Keratinocyte (primary cell): ENCODE results near the gene CNPY1. TPM values are rescaled to one million over a fixed set of nuclear protein-coding genes. Genes with fewer than 3 reads are reported as not detected.

Source experiments
- DNase-seq: peaks from one replicate; pipeline ENCODE4 v3.0.0-alpha.2; 2011; ENCODE audit warnings: low read depth, missing footprints, low spot score
- FAIRE-seq: peaks from 2 replicates; lab custom pipeline; 2011; peaks lifted over from hg19 to GRCh38; lab: Jason Lieb, UNC
- H2AFZ ChIP-seq: 2 replicates; pipeline ENCODE4 v1.6.0; 2012; ENCODE audit warnings: low read length, control low read depth, inconsistent platforms; ENCODE audit not compliant: control insufficient read depth
- H3K27ac ChIP-seq: 2 replicates; pipeline ENCODE4 v1.5.1; 2011; ENCODE audit warnings: low read length; ENCODE audit not compliant: control insufficient read depth, insufficient read depth
- H3K27me3 ChIP-seq: 3 replicates; pipeline ENCODE4 v1.6.0; 2011; ENCODE audit warnings: low read length; ENCODE audit not compliant: control insufficient read depth, insufficient read depth; ENCODE audit errors: extremely low read depth
- H3K36me3 ChIP-seq, 2 experiments: 2 replicates in 1 of 2; 3 replicates in 1 of 2; pipeline ENCODE4 v1.5.1; 2011; ENCODE audit warnings: low read length in 2 of 2, mild to moderate bottlenecking in 1 of 2; ENCODE audit not compliant: control insufficient read depth in 2 of 2, insufficient read depth in 2 of 2; ENCODE audit errors: extremely low read depth in 1 of 2
- H3K4me1 ChIP-seq: 3 replicates; pipeline ENCODE4 v1.5.1; 2011; ENCODE audit warnings: low read length; ENCODE audit not compliant: control insufficient read depth, insufficient read depth; ENCODE audit errors: extremely low read depth
- H3K4me2 ChIP-seq: 3 replicates; pipeline ENCODE4 v1.6.0; 2011; ENCODE audit warnings: low read depth, low read length; ENCODE audit not compliant: control insufficient read depth, insufficient read depth; ENCODE audit errors: extremely low read depth
- H3K4me3 ChIP-seq, 3 experiments: fragments of 200-600 bp in 1 of 3; sonication (generic) in 1 of 3; 2 replicates in 2 of 3; 3 replicates in 1 of 3; pipeline ENCODE4 v1.5.1; 2011 to 2016; ENCODE audit warnings: low read length in 3 of 3, mild to moderate bottlenecking in 3 of 3, control low read depth in 2 of 3, inconsistent platforms in 1 of 3, low read depth in 1 of 3, mixed read lengths in 1 of 3, mixed run types in 1 of 3, moderate library complexity in 1 of 3; ENCODE audit not compliant: control insufficient read depth in 2 of 3, insufficient read depth in 2 of 3; ENCODE audit errors: extremely low read depth in 1 of 3
- H3K79me2 ChIP-seq: 2 replicates; pipeline ENCODE4 v1.6.0; 2012; ENCODE audit warnings: low read length; ENCODE audit not compliant: control insufficient read depth, insufficient read depth
- H3K9ac ChIP-seq: 3 replicates; pipeline ENCODE4 v1.6.0; 2011; ENCODE audit warnings: low read length; ENCODE audit not compliant: control insufficient read depth, insufficient read depth; ENCODE audit errors: extremely low read depth
- H3K9me1 ChIP-seq: 3 replicates; pipeline ENCODE4 v1.6.0; 2011; ENCODE audit warnings: low read length; ENCODE audit not compliant: control insufficient read depth, insufficient read depth; ENCODE audit errors: extremely low read depth
- H3K9me3 ChIP-seq: 2 replicates; pipeline ENCODE4 v1.5.1; 2012; ENCODE audit warnings: low read depth, low read length; ENCODE audit not compliant: control insufficient read depth
- H4K20me1 ChIP-seq: 3 replicates; pipeline ENCODE4 v1.6.0; 2011; ENCODE audit warnings: low read length; ENCODE audit not compliant: control insufficient read depth, insufficient read depth; ENCODE audit errors: extremely low read depth
- EZH2 ChIP-seq: IDR thresholded peaks from one replicate; pipeline ENCODE4 v1.6.1; 2012; ENCODE audit warnings: inconsistent platforms, mild to moderate bottlenecking, low read length, moderate library complexity
- dilution Hi-C: fragments of 300-500 bp; cut with MboI; formaldehyde crosslinking; loops from one replicate; pipeline ENCODE4 v1.7.0; 2020; ENCODE audit warnings: low sequenced_read_pairs; ENCODE audit not compliant: extremely low pct_ligation_motif_present
- polyA plus RNA-seq, 5 experiments: library from polyadenylated mRNA; depleted of rRNA in 3 of 5; stranded (reverse) in 3 of 5; stranded (forward) in 1 of 5; unstranded in 1 of 5; fragments of >200 nt; gene quantifications; 1 replicate in 1 of 5; 2 replicates in 3 of 5; 3 replicates in 1 of 5; pipeline versions ENCODE4 v1.2.1 to v1.2.3, GENCODE V29; 2011 to 2012; ENCODE audit warnings: missing spikeins in 2 of 5, low read depth in 1 of 5, low replicate concordance in 1 of 5
- TF ChIP-seq, protein P1 (sequence below), 3 experiments: IDR thresholded peaks in 1 of 3; conservative IDR thresholded peaks in 1 of 3; optimal IDR thresholded peaks in 1 of 3; 2 replicates in 2 of 3; 3 replicates in 1 of 3; pipeline versions ENCODE3 to v1.5.1; 2011; ENCODE audit warnings: low read length in 3 of 3, mild to moderate bottlenecking in 3 of 3, moderate library complexity in 2 of 3, control low read depth in 1 of 3, inconsistent platforms in 1 of 3; ENCODE audit not compliant: insufficient read depth in 2 of 3; ENCODE audit errors: extremely low read depth in 1 of 3

CNPY1 gene
- polyA plus RNA-seq, 1 donor (not counting 4 experiments of a cell fraction or from before 2014, with no cell fraction given) = not detected

DNA sequence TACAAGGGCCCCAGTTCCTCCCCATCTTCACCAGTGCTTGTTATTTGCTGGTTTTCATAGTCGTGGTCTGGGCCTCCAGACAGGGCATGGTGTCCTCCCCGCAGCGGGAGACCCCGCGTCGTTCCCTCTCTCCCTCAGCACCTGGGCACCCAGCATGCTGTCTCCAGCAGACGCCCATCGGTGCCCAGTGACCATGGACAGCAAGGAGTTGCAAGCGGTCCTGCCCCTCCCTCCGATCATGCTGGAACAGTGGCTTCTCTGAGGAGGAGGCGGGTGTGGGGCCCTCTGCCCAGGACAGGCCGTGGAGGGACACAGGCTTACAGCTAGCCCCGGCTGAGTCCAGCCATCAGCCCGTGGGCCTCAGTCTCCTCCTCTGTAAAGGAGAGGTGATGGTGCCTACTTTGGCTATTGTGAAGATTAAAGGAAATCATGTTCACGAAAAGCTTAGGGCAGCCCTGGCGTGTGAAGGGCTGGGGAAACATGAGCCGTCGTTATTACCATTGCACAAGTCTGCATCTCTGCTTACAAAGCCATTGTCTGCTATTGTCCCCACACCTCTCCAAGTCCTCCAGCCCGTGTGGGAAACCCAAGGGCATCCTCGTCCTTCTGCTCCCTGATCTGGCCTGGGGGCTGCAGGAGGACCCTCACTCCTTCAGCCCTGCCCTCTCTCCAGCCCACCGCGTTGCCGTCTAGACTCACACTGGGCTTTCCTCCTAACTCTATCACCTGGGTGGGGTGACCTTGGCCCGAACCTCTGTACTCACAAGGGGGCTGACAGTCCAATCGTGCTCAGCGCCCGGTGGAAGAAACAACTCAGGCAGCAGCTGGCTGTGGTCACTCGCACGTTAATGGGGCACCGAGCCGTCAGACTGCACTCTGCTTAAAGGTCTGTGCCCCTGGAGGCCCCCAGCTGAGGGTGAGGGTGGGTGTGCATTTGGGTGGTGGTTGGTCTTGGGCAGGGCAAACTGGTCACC, 58.6 kb downstream of the CNPY1 start:
- no peaks in the 10 kb centered on the region for H3K36me3 ChIP-seq
- no peak overlapping the region for H3K9ac ChIP-seq
- dilution Hi-C loops = no loop called here
- peaks cover 3% of the 10 kb centered on the region for H3K4me1 ChIP-seq
- H4K20me1 ChIP-seq = no peaks in the 10 kb centered on the region
- no peaks in the 10 kb centered on the region for H3K9me3 ChIP-seq
- no peak overlapping the region for H3K4me3 ChIP-seq
- peaks cover 16% of the 10 kb centered on the region for H3K27me3 ChIP-seq
- FAIRE-seq (no peak), DNase-seq (no peak)
- H3K79me2 ChIP-seq = no peaks in the 10 kb centered on the region
- H3K9me1 ChIP-seq = no peaks in the 10 kb centered on the region
- H2AFZ ChIP-seq = no peak overlapping the region
- no peak for TF ChIP-seq EZH2
- TF ChIP-seq, protein P1, sequence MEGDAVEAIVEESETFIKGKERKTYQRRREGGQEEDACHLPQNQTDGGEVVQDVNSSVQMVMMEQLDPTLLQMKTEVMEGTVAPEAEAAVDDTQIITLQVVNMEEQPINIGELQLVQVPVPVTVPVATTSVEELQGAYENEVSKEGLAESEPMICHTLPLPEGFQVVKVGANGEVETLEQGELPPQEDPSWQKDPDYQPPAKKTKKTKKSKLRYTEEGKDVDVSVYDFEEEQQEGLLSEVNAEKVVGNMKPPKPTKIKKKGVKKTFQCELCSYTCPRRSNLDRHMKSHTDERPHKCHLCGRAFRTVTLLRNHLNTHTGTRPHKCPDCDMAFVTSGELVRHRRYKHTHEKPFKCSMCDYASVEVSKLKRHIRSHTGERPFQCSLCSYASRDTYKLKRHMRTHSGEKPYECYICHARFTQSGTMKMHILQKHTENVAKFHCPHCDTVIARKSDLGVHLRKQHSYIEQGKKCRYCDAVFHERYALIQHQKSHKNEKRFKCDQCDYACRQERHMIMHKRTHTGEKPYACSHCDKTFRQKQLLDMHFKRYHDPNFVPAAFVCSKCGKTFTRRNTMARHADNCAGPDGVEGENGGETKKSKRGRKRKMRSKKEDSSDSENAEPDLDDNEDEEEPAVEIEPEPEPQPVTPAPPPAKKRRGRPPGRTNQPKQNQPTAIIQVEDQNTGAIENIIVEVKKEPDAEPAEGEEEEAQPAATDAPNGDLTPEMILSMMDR (optimal IDR thresholded peaks at IDR 0.05 in 1 of 3, IDR thresholded peaks at IDR 0.05 in 1 of 3, conservative IDR thresholded peaks at IDR 0.05 in 1 of 3; ENCODE audit: extremely low read depth in 1 of 3, insufficient read depth in 2 of 3, low read length in 3 of 3) = no peak
- H3K27ac ChIP-seq = no peak overlapping the region
- H3K4me2 ChIP-seq = no peak overlapping the region

DNA sequence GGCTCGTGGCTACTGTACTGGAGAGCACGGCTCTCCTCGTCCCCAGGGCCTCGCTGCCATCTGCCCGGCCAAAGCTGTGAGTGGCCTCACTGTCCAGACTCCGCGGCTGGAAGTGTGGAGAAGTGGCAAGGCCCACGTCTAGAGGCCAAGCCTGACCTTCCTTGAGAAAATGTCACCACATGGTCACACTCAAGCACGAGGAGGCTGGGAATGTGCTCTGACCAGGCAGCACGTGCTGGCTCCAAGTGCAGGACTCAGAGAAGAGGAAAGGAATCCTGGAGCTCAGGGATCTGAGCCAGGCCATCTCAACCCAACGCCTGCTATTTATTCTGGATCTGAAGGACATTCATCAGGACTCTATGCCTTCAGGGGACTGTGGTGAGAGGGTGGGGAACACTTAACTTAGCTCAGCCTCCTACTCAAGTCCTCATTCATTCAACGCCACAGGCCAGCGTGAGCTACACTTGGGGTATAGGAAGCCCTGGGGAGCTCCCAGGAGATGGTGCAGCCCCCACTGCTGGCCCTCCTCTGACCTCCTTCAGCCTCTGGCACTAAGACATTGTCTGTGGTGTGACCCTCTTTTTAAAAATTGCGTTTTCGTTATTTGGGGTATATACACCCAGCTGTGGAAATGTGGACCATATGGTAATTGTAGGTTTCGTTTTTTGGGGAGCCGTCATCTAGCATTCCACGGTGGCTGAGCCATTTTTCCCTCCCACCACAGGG, 59.4 kb downstream of the CNPY1 start:
- Histone ChIP-seq H3K36me3 (no peaks in the 10 kb centered on the region), H3K4me1 (peaks cover 3% of the 10 kb centered on the region), H3K9me1 (no peaks in the 10 kb centered on the region), H3K79me2 (no peaks in the 10 kb centered on the region), H3K27ac (no peak overlapping the region), H3K9me3 (peaks cover 3% of the 10 kb centered on the region), H2AFZ (no peak overlapping the region), H3K4me2 (no peak overlapping the region), H4K20me1 (no peaks in the 10 kb centered on the region), H3K4me3 (no peak overlapping the region), H3K27me3 (peaks cover 16% of the 10 kb centered on the region), H3K9ac (no peak overlapping the region)
- TF ChIP-seq, protein P1 (optimal IDR thresholded peaks at IDR 0.05 in 1 of 3, IDR thresholded peaks at IDR 0.05 in 1 of 3, conservative IDR thresholded peaks at IDR 0.05 in 1 of 3; ENCODE audit: extremely low read depth in 1 of 3, insufficient read depth in 2 of 3, low read length in 3 of 3) = no peak
- no peak for DNase-seq
- dilution Hi-C loops = no loop called here
- FAIRE-seq = no peak
